ENCODE measurements around the gene MAN1A1.

Gene MAN1A1

GRCh38 chr6:119346450-119346849, 3.1 kb downstream of the MAN1A1 start:
- no peak for DNase-seq (ENCODE audit: low read depth in 2 of 2)

- no peak for DNase-seq (ENCODE audit: low read depth in 2 of 2)
Measured at GRCh38 chr6:119345114-119345513, 4.4 kb downstream of the MAN1A1 start.

- no peak for DNase-seq (ENCODE audit: low read depth in 2 of 2)
Measured at GRCh38 chr6:119344306-119344705, 5.3 kb downstream of the MAN1A1 start.

DNA sequence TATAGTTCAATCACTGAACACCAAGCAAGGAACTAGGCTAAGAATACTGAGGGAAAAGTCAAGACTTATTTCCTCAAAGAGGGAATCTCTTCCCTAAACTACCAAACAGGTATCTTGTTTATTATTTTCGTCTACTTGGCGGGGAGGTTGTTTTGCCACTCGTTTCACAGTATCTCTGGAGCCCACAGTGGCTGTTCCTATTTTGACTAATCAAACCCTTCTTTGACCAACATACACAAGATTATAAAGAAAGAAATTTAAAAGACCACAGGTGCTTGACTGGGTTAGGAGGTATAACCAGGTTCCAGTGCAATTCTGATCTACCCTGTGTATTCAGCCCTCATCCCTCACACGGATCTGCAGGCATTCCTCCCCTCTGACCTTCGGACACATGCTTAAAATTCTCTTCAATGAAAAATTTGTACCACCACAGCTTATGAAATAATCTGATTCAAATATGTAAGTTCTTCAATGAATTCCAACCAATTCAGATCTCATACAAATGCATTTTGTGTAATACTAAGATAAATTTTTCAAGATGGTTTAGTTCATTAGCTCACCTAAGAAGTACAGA, 5.9 kb downstream of the MAN1A1 start:
- DNase-seq (ENCODE audit: low read depth in 2 of 2) = no peak

GRCh38 chr6:119343167-119343566, 6.4 kb downstream of the MAN1A1 start:
- no peak for DNase-seq (ENCODE audit: low read depth in 2 of 2)

DNA sequence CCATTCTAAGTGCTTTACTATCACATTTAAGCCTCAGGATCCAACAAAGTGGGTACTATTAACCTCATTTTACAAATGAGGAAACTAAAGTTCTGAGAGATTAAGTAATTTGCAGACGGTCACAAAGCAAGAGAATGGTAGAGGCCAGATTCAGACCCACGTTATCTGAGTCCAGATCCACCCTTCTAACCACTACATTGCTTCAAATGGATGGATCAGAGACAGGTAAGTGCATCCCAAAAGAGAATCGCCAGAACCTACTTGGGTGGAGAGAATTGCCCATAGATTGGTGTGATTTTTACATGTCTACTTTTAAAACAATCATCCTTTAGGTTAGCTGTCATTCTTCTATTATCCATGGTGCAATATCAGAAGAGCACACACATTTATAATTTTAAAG, 7.1 kb downstream of the MAN1A1 start:
- DNase-seq (ENCODE audit: low read depth in 2 of 2) = no peak

GRCh38 chr6:119340796-119341487, 8.6 kb downstream of the MAN1A1 start:
- no peak for DNase-seq (ENCODE audit: low read depth in 2 of 2)

GRCh38 chr6:119339941-119340456, 9.6 kb downstream of the MAN1A1 start:
- no peak for DNase-seq (ENCODE audit: low read depth in 2 of 2)

DNA sequence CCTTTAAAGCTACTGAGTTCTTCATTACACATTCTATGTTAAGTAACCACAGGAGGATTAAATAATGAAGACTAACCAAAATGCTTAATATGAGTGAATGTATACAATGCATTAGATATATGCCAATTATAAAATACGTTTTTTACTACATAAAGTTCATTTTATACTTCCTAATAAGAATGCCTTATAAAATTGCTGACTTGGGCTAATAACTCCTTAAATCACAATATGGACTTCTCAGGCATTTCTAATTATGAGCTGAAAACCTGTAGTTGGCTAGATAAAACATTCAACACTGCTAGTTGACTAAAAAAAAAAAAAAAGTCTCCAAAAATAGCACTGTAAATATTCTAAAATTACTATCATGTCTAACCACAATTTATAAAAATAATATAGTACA, 11.8 kb downstream of the MAN1A1 start:
- no peak for DNase-seq (ENCODE audit: low read depth in 2 of 2)

DNA sequence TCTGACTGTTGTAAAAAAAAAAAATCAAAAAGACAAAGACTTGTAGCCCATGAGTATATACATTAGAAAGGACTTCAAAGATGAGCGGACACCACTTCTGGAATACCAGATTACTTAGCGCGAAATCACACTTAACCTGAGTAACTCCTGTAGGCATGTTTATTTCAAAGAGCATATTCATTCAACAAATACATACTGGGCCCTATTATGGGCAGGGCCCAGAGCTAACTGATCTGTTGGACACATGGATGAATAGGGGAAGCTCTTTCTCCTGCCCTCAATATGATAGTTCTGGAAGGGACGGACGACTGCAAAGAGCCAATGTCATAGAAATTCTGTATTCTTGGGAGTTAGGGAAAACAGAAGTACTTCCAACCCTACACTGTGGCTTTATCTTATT, 12.3 kb downstream of the MAN1A1 start:
- no peak for DNase-seq (ENCODE audit: low read depth in 2 of 2)

DNA sequence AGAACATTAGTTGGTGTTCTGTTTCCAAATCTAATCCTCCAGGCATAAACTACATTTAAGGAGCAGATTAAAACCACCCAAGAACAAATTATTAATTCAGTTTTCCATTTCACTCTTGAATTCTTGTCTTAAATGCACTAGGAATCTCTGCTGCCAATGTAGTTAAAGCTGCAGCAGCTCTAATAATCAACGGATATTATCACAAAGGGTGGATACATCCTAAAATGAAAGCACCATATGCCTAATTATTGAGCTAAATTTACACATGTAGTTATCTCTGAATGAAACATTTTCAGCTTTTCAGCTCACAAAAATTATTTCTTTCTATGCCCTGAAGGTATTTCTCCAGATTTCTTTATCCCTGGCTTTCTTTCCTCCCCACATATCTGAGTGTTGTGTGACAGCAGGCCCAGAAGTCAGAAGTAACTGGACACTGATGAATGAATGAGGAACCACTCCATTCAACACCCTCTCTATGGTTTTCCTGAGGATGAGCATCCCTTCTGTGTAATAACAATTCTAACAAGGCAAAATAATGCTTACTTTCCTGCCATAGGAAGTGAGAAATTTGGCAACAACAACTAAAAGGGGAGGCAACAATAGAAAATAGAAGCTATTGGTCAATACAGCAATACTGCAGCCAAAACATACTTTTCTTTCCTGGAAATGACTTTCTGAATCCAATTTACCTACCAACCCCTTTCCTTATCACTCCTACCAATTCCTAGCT, 14.9 kb downstream of the MAN1A1 start:
- DNase-seq (ENCODE audit: low read depth in 2 of 2) = no peak

DNA sequence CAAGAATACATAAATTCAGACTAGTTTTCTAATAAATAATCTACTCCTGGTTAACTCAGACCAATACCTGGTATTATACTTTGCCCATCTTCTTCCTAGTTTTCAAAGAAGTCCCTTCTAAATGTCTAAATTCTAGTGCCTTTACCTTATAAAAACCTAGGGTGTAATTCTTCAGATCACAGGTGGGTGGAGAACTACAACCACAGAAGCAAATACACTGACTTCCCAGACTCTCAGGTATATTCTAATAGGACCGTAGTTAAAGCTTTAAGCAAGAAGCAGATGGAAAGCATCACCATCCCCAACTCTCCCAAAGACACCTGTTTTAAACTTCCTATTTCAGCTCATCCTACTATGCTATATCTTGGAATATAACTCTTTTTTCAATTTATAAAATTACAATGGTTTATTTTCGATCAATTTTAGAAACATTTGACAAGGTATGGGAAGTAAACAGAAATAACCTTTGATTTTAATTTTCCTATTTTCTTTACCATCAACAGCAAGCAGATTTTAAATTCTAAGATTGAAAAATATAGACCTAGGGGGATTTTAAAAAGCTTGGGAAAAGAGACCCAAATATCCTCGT, 15.8 kb downstream of the MAN1A1 start:
- no peak for DNase-seq (ENCODE audit: low read depth in 2 of 2)

DNA sequence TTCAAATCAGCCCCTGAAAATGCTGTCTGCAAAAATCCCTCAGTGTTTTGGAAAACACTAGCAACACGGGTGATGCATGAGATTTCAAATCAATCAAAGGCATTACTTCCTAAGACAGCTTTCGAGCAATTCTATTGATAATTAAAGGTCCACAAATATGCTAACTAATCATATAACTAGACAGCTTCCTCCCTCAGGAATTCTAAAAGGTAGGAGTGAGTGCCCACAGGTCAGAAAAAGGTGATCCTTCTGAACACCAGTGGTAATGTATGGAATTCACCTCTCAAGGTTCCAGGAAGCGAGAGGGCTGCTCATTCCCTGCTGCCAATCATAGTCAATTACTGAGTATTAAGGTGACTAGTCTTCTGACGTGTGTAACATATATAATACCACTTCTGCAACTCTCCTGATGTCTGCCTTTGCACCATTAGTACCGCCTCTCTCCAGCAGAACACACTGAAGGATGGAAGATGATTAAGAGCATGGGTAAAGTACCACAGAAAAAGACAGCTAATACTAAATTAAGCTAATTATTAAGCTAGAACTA, 16.4 kb downstream of the MAN1A1 start:
- DNase-seq (ENCODE audit: low read depth in 2 of 2) = no peak

GRCh38 chr6:119331663-119332286, 17.8 kb downstream of the MAN1A1 start:
- no peak for DNase-seq (ENCODE audit: low read depth in 2 of 2)

- no peak for DNase-seq (ENCODE audit: low read depth in 2 of 2)
Measured at GRCh38 chr6:119330520-119331113, 18.9 kb downstream of the MAN1A1 start.

DNA sequence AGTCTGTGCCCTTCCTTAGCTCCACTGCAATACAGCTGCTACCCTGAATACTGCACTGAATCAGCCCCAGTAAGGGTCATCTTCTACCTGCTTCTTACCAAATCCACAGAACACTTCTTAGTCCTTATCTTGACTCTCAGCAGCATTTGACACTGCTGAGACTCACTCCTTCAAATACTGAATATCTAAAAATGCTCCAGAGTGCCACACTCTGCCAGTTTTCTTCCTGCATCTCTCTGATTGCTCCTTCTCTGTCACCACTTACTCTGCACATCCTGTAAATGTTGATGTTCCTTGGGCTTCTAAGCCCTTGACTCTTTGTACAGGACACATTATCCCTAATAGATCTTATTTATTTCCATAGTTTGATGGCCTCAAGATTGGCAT, 19.8 kb downstream of the MAN1A1 start:
- DNase-seq (ENCODE audit: low read depth in 2 of 2) = no peak

DNA sequence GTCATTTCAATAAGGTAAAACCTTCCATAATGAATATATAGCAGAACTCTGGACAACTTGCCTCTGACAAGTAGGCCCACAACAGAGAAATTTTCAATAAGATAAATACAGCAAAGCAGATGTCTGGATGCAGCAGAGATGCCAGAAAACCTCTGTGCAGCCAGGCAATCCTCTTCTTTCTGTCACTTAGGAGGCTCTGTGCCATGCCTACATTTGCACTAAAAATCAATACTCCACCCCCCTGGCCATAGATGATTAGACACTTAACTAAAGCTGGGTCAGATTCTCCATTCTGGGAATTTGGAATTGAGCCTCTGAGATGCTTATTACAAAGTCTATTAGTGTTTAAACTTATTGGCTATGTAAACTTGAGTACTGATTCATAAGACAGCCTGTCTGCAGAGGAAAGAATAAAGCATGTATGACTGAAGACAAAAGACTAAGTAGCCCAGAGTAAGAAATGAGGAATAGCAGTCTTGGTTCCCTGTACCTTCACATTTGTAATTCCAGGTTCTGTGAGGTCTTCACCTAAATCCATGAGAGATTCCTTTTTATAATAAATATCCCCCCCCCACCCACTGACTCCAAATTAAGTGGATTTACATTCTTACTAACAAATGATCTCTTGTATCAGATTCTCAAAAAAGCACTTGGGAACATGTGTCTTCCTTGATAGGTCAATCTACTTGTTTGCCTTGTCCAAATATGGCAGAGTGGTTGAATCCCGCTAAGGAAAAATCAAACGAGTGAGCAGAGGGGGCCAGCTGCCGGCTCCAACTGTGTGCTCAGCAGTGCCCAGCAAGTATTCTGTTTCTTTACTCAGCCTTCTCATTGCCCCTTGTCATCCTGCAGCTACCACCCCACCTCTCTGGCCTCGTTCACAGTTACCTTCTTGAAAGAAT, 20.4 kb downstream of the MAN1A1 start:
- no peak for DNase-seq (ENCODE audit: low read depth in 2 of 2)

DNA sequence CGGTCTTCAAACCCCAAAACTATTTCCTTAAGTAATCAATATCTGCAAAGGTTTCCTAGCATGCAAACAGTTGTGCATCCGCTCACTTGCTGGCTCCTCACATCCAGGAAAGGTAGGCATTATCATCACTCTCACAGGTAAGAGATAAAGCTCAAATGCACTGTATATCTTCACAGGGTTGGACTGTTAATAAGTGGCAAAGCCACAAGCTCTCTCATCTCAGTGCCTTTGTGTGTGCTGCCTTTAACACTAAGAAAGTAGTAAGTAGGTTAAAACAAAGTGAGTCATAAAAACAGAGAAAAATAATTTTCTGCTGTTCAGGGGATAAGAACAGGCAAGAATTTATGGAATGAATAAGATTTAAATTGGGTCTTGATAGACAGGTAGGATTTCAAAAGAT, 21.3 kb downstream of the MAN1A1 start:
- no peak for DNase-seq (ENCODE audit: low read depth in 2 of 2)

DNA sequence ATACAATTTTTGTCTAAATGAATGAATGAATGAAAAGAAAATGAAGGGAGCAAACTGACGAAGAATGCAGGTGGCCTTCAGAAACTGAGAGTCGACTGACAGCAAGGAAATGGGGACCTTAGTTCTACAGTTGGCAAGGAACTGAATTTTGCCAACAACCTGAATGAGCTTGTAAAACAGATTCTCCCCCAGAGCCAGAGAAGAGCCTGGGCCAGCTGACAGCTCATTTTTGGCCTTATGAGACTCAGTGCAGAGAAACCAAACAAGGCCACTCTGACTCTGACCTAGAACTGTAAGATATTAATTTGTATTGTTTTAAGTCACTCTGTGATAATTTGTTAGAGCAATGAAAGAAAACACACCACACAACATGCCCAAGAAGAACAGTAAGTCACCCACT, 21.8 kb downstream of the MAN1A1 start:
- no peak for DNase-seq (ENCODE audit: low read depth in 2 of 2)

DNA sequence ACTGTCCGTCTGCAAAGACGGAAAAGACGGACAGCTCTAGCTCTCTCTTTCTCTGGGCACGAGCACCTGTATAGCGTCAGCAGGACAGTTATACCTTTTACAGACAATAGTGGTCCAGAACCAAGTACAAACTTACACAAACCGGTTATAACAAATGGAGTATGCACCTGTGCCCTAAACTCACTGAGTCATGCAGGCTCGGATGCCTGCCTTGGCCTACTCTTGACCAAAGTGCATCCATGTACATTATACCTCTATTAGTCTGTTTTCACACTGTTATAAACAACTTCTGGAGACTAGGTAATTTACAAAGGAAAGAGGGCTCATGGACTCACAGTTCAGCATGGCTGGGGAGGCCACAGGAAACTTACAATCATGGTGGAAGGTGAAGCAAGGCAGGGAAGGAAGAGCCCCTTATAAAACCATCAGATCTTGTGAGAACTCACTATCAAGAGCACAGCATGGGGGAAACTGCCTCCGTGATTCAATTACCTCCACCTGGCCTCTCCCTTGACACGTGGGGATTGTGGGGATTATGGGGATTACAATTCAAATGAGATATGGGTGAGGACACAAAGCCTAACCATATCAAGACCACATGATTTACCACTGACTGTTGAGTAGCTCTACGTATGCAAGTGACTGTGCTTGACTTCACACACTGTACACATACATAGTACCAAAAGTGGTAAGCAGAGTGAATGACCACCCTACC, 23.1 kb downstream of the MAN1A1 start:
- DNase-seq (ENCODE audit: low read depth in 2 of 2) = no peak
